H1 (cell line): ENCODE measurements around the gene LCN12. TPM values are rescaled to one million over a fixed set of nuclear protein-coding genes. Genes with fewer than 3 reads are reported as not detected.

Source experiments
- CHD2 ChIP-seq: IDR thresholded peaks from 2 replicates; pipeline ENCODE4 v1.6.1; 2012; ENCODE audit warnings: low read length, improper control_type of control experiment
- CHD7 ChIP-seq: fragments of 300-600 bp; sonication (generic); IDR thresholded peaks from 2 replicates; pipeline ENCODE4 v1.7.1; 2012; ENCODE audit warnings: low read length, moderate library complexity, mild to moderate bottlenecking, inconsistent platforms; ENCODE audit not compliant: insufficient replicate concordance
- CTBP2 ChIP-seq: IDR thresholded peaks from 2 replicates; pipeline ENCODE4 v1.7.0; 2011; ENCODE audit warnings: borderline replicate concordance, mild to moderate bottlenecking, moderate library complexity, mixed read lengths, low read length; ENCODE audit not compliant: insufficient read depth, insufficient read length
- RNF2 ChIP-seq: fragments of 200-900, 300-1000 bp; sonication (generic); IDR thresholded peaks from 2 replicates; pipeline ENCODE4 v1.7.1; 2016; ENCODE audit warnings: borderline replicate concordance, low read depth, mild to moderate bottlenecking, antibody characterized with exemption, low read length; ENCODE audit not compliant: poor library complexity, severe bottlenecking; ENCODE audit errors: missing control alignments
- RXRA ChIP-seq: IDR thresholded peaks from 2 replicates; pipeline ENCODE4 v1.6.1; 2011; ENCODE audit warnings: low read depth, mild to moderate bottlenecking, low read length, moderate library complexity; ENCODE audit not compliant: insufficient read depth
- polyA plus RNA-seq, 7 experiments: library from polyadenylated mRNA; depleted of rRNA in 3 of 7; stranded (reverse) in 5 of 7; unstranded in 2 of 7; fragments of >200 nt in 5 of 7; fragments of 200-250 nt in 2 of 7; gene quantifications; 1 replicate in 5 of 7; 2 replicates in 1 of 7; 4 replicates in 1 of 7; pipeline versions ENCODE4 v1.2.1 to v1.2.3, GENCODE V29; 2011 to 2013; ENCODE audit warnings: missing spikeins in 2 of 7, mixed read lengths in 2 of 7
- total RNA-seq: library from RNA; stranded (reverse); fragmentation: NEBNext Ultra II Directional; extraction: Animal tissue kit (Norgen Biotek cat#: 25700); gene quantifications from 2 replicates; pipeline ENCODE4 v1.2.1, GENCODE V29; 2021

LCN12 gene
- total and polyA plus RNA-seq, 2 of the 8 experiments (the other 6 are each of a cell fraction or from before 2014, with no cell fraction given), result 1.1 to 1.7 TPM

- TF ChIP-seq RNF2, result no peak
- TF ChIP-seq CHD2, result no peak
- TF ChIP-seq CTBP2, result no peak
- no peak for TF ChIP-seq RXRA
- TF ChIP-seq CHD7, result no peak
These were observed 28.8 kb downstream of the LCN12 start (continued) for GRCh38 chr9:136980669-136981478.
